ENCODE measurements around the gene ANG. TPM values are rescaled to one million over a fixed set of nuclear protein-coding genes. Genes with fewer than 3 reads are reported as not detected.
A peak's percentile ranks its signal among the peaks of the same experiment; 100 is the strongest.

The ANG gene
- polyA plus RNA-seq, 1 of the 3 experiments (the other 2 are of a cell fraction), result 3.6 TPM

DNA sequence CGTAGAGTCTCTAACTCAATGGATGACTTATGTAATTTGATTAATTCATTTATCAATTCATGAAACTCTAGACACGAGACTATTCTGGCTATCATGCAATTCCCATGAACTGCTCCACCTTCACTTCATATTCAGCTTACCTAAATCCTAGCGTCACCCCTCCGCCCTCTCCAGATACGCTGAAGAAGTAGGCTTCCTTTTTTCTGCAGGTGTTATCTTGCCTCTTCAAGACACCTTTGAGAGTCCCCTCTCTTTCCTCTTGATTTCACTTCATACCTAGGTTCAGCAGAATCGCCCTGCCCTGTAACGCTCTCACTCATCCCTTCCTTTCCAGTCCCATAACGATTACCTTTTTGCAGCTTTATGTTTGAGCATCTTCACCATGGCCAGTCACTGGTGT lies 8.2 kb upstream of the ANG start (continued):
- TF ChIP-seq REST (IDR thresholded peaks at IDR 0.05; ENCODE audit: low read depth, low read length) (no peak), GATA2 (CRISPR knock-in tag; IDR thresholded peaks at IDR 0.05) (no peak), RAD21 (IDR thresholded peaks at IDR 0.05; ENCODE audit: low read length) (no peak), SMC3 (IDR thresholded peaks at IDR 0.05; ENCODE audit: low read depth, low read length) (no peak), MAX (IDR thresholded peaks at IDR 0.05; ENCODE audit: low read depth) (no peak)
- TF ChIP-seq, protein P1, sequence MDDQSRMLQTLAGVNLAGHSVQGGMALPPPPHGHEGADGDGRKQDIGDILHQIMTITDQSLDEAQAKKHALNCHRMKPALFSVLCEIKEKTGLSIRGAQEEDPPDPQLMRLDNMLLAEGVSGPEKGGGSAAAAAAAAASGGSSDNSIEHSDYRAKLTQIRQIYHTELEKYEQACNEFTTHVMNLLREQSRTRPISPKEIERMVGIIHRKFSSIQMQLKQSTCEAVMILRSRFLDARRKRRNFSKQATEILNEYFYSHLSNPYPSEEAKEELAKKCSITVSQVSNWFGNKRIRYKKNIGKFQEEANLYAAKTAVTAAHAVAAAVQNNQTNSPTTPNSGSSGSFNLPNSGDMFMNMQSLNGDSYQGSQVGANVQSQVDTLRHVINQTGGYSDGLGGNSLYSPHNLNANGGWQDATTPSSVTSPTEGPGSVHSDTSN (IDR thresholded peaks at IDR 0.05), result no peak

- Histone ChIP-seq H3K4me1 (ENCODE audit: control insufficient read depth in 1 of 2, insufficient read depth in 2 of 2, low read depth in 1 of 2, low read length in 1 of 2) (peaks cover 5 to 26% of the 10 kb centered on the region in 2 experiments; a peak in 3 of 4 replicates), H3K27ac (ENCODE audit: low read depth in 2 of 2, low read length in 1 of 2) (peak overlapping the region; percentile 43 to 98; a peak in 3 of 4 replicates), H3K9me2 (no peaks in the 10 kb centered on the region), H3K4me2 (peak overlapping the region; percentile 97), H3K27me3 (ENCODE audit: insufficient read depth) (peaks cover 17% of the 10 kb centered on the region), H3K9me3 (no peaks in the 10 kb centered on the region), H2AFZ (ENCODE audit: low read depth) (peak overlapping the region; percentile 97), H3K36me3 (replicated peaks in 1 of 2; ENCODE audit: control insufficient read depth in 1 of 2, insufficient read depth in 2 of 2, low read length in 1 of 2) (no peaks in the 10 kb centered on the region), H3K9ac (peak overlapping the region; percentile 97; the same call in 1 of the 2 replicates), H4K20me1 (ENCODE audit: insufficient read depth) (no peaks in the 10 kb centered on the region), H3F3A (replicated peaks; ENCODE audit: insufficient read depth) (peaks cover 39% of the 10 kb centered on the region), H3K79me2 (ENCODE audit: insufficient read depth) (no peaks in the 10 kb centered on the region), H3K4me3 (ENCODE audit: low read depth in 2 of 2, low read length in 1 of 2) (peak overlapping the region; percentile 93 to 97)
- 4% methylated on average over 7 of the region's 7 CpGs for WGBS (ENCODE audit: low lambda C conversion rate)
- DNase-seq, result no peak
- TF ChIP-seq EP300 (IDR thresholded peaks at IDR 0.05; ENCODE audit: borderline replicate concordance in 1 of 2, low read depth in 1 of 2, low read length in 1 of 2) (no peak), USF1 (IDR thresholded peaks at IDR 0.05; ENCODE audit: borderline replicate concordance, low read depth) (no peak)
- TF ChIP-seq, protein P1 (IDR thresholded peaks at IDR 0.05), result no peak
- TF ChIP-seq, protein P2, sequence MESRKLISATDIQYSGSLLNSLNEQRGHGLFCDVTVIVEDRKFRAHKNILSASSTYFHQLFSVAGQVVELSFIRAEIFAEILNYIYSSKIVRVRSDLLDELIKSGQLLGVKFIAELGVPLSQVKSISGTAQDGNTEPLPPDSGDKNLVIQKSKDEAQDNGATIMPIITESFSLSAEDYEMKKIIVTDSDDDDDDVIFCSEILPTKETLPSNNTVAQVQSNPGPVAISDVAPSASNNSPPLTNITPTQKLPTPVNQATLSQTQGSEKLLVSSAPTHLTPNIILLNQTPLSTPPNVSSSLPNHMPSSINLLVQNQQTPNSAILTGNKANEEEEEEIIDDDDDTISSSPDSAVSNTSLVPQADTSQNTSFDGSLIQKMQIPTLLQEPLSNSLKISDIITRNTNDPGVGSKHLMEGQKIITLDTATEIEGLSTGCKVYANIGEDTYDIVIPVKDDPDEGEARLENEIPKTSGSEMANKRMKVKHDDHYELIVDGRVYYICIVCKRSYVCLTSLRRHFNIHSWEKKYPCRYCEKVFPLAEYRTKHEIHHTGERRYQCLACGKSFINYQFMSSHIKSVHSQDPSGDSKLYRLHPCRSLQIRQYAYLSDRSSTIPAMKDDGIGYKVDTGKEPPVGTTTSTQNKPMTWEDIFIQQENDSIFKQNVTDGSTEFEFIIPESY (IDR thresholded peaks at IDR 0.05; ENCODE audit: borderline replicate concordance, low read depth), result no peak
- TF ChIP-seq, protein P3, sequence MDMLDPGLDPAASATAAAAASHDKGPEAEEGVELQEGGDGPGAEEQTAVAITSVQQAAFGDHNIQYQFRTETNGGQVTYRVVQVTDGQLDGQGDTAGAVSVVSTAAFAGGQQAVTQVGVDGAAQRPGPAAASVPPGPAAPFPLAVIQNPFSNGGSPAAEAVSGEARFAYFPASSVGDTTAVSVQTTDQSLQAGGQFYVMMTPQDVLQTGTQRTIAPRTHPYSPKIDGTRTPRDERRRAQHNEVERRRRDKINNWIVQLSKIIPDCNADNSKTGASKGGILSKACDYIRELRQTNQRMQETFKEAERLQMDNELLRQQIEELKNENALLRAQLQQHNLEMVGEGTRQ (IDR thresholded peaks at IDR 0.05; ENCODE audit: borderline replicate concordance, low read depth, low read length), result no peak
- CTCF ChIA-PET, result interaction anchor here (0.8 to 5.5 kb wide), 8 partner anchors 10 to 290 kb away, joined by 3 to 25 read pairs (median 4); no protein-coding TSS in a partner anchor
- POLR2A ChIA-PET, result no interaction called here
These were observed 7.7 kb upstream of the ANG start for GRCh38 chr14:20680843-20681347.

Measured in SK-N-SH (cell line).